DMS53 treated with DMSO at 0.1 percent for 48 hours (cell line): ENCODE data around the gene CCZ1.
"Not testable (repeated sequence)": the region's sequence is repeated elsewhere in the genome, so short reads cannot be mapped to it uniquely, and the experiment has no call there.

Experiments used
- DNase-seq: peaks from one replicate; lab custom pipeline; 2025; ENCODE audit not compliant: unreplicated experiment; lab: John Stamatoyannopoulos, UW

Gene CCZ1

DNA sequence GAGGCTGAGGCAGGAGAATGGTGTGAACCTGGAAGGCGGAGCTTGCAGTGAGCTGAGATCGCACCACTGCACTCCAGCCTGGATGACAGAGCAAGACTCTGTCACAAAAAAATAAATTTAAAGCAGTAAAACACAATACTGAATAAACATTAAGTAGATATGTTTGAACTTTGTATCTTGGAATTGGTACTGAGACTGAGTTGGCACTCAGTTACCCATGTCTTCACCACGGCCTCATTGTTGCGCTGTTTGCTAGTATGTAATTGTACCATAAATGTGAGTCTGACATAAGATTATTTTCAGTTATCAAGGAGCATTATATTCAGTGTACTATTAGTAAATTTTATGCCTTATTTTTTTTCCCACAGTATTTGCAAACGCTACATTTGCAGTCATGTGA is 6.2 kb downstream of the CCZ1 start:
- DNase-seq = not testable (repeated sequence)

DNA sequence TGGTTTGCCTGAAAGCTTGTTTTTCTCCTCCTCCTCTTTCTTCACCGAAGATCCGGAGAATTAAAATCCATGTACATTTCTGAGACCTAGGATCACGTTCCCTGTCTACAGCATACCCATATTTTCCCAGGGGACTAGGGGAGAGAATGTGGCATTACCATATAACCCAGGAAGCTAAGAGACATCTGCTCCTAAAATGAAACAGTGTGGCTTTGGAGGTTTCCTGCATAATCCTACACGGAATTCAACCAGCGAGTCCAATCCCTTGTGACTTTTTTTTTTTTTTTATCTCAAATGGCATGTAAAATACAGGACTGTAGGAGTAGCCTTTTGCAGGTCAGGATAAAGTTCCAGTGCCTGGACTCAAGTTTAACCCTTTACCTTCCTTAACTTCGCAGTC is 10.3 kb downstream of the CCZ1 start:
- not testable (repeated sequence) for DNase-seq

DNA sequence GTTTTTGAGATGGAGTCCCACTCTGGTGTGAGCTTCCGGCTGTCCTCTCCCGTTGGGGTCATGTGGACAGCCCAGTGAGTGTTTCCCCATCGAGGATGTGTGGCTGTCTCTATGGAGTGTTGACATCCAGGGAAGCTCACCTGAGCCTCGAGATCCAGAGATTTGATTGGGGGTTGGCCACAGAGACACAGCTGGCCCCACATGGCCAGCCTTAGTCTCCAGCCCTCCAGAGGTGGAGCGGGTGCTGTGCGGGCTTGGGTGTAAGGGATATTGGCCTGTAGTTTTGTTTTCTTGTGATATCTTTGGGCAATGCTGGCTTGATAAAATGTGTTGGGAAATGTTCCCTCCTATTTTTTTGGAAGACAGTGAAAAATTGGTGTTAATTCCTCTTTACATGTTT is 18.0 kb downstream of the CCZ1 start:
- DNase-seq = not testable (repeated sequence)

DNA sequence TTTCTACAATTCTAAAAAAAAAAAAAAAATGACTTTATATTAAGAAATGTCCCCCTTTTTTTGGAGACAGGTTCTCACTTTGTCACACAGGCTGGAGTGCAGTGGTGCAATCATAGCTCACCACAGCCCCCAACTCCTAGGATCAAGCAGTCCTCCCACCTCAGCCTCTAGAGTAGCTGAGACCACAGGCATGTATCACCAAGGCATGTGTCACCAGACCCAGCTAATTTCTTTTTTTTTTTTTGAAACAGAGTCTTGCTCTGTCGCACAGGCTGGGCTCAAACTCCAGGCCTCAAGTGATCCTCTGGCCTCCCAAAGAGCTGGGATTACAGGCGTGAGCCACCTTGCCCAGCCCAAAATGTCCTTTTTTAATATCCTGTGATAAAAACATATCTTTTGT is 25.6 kb downstream of the CCZ1 start:
- not testable (repeated sequence) for DNase-seq

DNA sequence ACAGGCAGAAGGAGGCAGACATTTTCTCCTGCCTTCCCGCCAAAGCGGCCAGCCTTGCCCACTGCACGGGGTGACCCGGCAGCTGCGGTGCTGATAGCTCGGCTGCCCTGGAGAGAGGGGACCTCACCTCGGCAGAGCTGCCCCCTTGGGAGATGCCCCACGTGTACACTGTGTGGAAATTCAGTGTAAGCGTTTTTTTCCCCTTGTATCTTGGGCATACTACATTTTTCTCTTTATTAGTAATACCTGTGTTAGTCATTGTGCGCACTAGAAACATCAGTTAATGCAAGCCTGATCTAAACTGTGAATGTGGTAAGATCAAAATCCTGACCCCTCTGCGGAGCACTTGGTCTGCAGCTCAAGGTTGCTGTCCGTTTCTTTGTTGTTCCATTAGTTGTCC is 26.1 kb downstream of the CCZ1 start:
- DNase-seq = not testable (repeated sequence)

DNA sequence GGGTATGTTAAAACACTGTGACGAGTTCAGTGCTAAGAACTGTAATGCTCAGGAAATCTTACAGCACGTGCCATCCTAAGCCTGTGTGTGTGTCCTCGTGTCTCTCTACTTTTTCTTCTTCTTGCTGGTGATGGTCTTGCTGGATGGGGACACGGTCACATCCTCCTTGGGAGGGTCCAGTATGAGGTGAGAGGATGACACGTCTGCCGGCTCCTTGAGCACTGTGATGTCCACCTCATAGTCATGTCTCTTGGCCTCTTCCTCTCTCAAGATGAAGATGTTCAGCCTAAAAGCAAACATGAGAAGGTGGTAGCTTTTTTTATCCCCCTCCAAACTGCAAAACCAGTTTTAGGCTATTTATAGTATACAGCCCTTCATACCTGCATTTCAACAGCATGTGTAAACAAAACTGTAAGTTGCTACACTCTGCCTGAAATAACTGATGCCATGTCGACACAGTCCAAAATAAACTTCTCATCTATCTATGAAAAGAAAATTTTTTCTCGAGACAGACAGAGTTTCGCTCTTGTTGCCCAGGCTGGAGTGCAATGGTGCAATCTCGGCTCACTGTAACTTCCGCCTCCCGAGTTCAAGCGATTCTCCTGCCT is 27.8 kb downstream of the CCZ1 start:
- DNase-seq = not testable (repeated sequence)

DNA sequence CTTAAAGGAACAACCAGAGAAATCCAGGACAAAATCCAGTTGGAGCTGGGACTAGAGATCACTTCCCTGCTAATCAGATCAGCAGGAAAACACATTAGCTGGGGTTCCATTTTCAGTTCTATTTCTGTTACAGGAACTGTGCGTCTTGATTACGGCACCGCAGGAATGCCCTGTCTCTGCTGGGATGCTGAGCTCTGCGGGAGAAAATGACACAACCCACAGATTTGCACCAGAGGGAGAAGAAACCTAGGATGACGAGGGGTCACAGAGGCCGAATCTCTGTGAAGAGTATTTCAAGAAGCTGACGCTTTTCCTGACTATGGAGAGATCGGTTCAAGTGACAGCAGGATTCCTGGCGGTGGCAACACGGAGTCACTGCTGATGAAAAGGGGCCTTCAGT is 31.8 kb downstream of the CCZ1 start:
- not testable (repeated sequence) for DNase-seq

DNA sequence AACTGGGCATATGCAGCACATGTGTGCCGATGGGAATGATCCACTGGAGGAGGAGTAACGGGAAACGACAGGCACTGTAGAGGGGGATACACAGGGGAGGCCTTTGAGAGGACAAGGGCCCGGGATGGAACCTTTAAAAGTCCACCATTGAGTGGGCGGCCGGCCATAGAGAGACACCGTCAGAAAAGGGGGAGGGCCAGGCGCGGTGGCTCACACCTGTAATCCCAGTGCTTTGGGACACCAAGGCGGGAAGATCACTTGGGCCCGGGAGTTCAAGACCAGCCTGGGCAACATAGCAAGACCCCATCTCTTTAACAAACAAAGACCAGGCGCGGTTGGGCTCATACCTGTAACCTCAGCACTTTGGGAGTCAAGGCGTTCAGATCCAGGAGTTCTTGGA is 32.7 kb downstream of the CCZ1 start:
- not testable (repeated sequence) for DNase-seq

DNA sequence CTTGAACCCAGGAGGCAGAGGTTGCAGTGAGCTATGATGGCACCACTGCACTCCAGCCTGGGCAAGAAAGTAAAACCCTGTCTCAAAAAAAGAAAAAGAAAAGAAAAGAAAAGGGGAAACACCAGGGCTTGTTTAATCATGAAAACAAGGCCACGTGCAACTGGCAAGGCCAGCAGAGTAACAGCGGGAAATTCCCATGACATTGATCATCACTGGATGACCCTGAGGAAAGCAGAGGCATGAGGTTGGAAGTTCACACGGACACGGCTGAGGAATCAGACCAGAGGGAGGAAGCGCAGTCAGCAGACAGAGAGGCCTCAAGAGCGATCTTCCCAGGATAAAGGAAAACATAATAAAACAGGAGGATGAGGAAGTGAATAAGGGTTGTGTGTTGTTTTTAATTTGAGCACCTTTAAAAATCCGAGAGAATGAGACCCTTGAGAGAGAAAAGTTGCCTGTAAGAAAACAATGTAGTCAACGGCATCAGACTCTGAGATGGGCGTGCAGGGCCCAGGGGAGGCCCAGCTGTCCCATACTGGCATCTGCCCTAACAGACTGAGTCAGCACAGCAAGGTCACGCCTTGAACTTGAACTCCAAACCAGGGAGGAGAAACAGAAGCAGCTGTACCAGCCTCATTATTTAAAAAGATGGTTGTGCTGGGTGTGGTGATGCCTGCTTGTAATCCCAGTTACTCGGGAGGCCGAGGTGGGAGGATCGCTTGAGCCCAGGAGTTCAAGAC is 33.5 kb downstream of the CCZ1 start:
- DNase-seq = not testable (repeated sequence)

DNA sequence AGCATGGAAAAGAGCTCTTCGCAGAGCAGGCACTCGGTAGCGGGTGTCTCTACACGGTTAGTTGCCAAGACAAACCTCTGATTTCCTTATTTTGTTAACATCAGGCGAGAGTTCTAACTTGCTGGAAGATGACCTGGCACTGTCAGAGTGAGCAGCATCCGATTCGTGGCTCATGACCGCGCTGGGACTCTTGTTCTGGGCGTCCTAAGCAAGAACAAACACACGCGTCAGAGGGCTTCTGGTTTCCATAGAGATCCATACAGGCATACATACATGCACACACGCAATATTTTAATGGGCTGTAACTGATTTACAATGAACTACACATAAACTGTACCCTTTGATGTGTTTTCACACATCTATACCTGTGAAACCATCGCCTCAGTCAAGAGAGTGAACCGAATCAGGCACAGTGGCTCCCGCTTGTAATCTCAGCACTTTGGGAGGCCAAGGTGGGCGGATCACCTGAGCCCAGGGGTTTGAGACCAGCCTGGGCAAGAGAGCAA is 36.5 kb downstream of the CCZ1 start:
- not testable (repeated sequence) for DNase-seq

DNA sequence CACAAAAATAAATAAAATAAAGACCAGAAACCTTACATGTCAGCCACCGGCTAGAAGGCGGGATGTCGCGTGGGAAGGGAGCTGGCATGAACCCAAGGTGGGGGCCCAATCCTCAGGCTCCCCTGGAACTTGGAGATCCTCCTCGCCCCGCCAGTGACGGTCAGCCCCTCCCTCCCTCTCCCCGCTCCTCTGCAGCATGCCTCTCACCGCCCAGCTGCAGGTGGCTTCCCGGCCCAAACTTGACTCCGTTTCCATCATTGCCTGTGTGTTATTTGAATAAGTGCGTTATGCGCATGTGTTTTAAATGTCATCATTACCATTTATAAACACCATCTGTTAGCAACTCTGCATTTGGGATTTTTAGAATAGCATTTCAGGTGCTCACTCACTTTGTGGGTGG is 64.7 kb downstream of the CCZ1 start:
- DNase-seq = not testable (repeated sequence)

DNA sequence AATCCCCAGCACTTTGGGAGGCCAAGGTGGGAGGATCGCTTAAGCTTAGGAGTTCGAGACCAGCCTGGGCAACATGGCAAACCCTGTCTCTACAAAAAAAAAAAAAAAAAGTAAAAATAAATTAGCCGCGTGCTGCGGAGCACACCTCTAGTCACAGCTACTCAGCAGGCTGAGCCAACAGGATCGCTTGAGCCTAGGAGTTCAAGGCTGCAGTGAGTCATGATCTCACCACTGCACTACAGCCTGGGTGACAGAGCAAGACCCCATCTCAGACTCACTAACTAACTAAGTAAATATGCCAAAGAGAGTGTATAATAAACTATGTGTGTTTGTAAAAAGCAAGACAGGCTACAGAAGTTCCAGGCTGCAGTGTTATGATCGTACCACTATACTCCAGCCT is 65.3 kb downstream of the CCZ1 start:
- DNase-seq = not testable (repeated sequence)

DNA sequence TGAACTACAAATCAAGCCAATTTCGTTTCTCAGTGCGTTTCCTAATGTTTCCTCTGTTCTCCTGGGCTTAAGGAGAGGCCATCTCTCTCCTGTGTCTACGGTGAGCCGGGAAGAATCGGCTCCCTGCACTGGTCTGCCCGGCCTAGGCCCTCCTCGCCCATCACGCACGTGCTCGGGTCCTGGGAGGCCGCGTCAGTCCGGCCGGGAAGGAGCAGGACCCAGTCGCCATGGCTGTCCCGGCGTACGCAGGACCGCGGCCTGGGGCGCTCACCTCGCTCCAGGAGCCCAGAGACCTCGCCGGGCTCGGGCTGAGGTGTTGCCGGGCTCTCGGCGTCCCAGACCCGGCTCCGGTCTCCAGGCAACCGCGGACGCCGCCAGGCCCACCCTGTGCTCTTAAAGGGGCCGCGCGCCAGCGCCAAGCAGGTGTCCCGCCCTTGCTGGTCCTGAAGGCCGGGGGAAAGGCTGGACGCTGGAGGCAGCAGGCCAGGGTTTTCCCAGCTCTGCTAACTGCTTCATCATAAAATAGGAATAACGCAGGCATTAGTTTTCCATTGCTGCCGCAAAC is 71.9 kb downstream of the CCZ1 start, which contains the start of gene RSPH10B:
TSS of gene RSPH10B (minus strand) at position 343 of the 565 bp plus-strand sequence. CDS start 3,573 bp downstream, outside the sequence.
- DNase-seq = not testable (repeated sequence)

DNA sequence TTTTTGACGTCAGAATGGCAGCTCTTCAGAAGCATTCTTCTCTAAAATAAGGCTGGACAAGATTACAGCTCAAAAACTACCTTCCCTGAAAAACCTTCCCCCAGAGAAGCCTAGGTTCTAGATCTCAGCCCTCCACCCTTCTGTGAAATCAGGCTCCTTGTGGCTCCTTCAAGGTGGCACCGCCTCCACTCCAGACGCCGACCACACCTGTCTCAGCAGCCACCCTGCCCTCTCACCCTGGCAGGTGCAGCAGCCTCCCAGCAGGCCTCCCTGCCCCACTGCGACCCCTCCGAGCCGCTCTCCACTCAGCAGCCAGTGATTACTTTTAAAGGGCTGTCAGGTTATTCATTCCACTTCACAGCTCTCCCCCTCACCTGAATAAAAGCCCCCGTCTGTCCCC is 75.0 kb downstream of the CCZ1 start:
- not testable (repeated sequence) for DNase-seq
